ENCODE results near the gene UBN1.

Gene UBN1

DNA sequence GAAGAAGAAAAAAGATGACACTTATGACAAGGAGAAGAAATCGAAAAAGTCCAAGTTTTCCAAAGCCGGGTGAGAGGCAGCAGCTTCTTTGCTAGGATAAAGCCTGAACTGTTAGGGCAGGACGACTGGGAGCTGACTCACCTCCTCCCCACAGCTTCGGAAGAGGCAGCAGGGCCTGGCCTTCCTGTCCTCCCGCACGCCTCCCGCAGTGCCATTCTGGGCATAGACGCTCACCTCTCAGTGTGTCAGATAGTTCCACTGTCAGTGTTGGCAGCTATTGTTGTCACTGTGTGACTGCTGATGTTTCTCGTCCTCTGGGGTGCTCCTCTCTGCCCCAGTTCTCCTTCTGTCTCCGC is 12.6 kb downstream of the UBN1 start:
- DNase-seq = no peak

GRCh38 chr16:4860727-4861342 is 13.6 kb downstream of the UBN1 start:
- DNase-seq = no peak

DNA sequence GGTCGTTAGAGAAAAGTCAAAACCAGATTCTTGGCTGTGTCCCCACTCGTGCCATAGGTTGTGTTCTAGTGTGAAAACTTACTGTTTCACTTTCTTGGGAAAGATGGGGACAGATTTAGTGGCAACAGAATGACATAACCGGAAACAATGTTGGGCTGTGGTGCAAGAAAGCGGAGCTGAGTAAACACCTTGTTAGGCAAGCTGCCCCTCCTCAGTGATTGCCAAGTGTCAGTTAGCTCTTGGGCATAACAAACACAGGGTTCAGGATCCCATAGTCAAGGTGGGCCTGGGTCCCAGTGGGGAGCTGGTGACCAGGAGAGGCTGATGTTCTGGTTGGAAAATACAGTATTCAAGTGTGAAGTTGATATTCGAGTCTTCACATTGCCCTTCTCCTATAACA is 15.4 kb downstream of the UBN1 start:
- DNase-seq = no peak

- DNase-seq = no peak
Observed at GRCh38 chr16:4864728-4865127, 17.4 kb downstream of the UBN1 start.

- no peak for DNase-seq
Observed at GRCh38 chr16:4865231-4865860, 18.1 kb downstream of the UBN1 start.

- no peak for DNase-seq
Observed at GRCh38 chr16:4866586-4866985, 19.3 kb downstream of the UBN1 start.

DNA sequence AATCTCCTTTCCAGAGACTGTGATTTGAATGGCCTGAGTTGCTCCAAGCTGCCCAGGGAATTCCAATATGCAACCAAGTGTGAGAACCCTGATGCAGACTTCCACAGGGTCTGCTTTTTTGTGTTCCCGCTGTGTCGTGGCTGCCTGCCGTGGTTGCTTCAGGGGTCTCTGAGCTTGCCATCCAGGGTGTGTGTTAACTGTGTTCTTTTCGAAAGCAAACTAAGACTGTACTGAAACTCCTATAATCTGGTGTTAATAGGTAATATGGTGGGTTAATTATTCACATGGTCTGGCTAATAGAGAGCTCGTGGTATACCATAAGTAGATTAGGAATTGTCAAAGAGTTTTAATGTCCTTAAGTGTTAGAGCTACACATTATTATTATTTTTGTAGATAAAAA is 20.7 kb downstream of the UBN1 start:
- no peak for DNase-seq

DNA sequence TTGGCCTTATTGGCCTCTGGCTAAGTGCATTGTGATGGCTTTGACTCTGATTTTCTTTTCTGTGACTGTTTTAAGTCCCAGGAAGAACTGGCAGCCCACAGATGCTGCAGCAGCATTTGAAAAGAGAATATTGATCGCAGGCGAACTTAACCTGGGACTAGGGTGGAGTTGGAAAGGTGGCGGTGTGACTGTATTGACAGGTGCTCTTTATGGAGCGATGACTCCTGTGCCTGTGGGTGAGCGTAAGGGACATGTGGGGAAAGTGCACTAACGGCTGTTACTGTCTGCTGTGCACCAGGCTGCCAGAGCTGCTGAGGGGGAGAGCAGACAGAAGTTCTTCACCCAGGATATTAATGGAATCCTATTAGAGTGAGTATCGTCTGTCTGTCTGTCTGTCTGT is 21.3 kb downstream of the UBN1 start:
- no peak for DNase-seq

GRCh38 chr16:4869147-4869805 is 22.0 kb downstream of the UBN1 start:
- DNase-seq = no peak

- DNase-seq = no peak
Observed at GRCh38 chr16:4870138-4870671, 22.9 kb downstream of the UBN1 start.

DNA sequence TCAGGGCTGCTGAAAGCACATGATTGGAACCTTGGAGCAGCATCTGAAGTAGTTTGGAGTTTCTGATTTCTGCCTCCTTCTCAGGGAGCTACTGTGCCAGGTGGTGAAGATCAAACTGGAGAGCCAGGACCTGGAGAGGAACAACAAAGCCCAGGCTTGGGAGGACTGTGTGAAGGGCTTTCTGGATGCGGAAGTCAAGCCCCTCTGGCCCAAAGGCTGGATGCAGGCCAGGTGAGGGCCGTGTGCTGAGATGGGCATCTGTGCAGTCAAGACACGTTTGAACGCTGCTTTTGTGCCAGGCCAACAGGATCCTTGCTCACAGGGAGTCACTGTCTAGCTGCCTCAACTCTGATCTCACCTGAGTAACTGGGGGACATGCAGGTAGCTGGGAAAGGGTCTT is 23.8 kb downstream of the UBN1 start:
- no peak for DNase-seq

- no peak for DNase-seq
Observed at GRCh38 chr16:4873091-4873490, 25.8 kb downstream of the UBN1 start.

DNA sequence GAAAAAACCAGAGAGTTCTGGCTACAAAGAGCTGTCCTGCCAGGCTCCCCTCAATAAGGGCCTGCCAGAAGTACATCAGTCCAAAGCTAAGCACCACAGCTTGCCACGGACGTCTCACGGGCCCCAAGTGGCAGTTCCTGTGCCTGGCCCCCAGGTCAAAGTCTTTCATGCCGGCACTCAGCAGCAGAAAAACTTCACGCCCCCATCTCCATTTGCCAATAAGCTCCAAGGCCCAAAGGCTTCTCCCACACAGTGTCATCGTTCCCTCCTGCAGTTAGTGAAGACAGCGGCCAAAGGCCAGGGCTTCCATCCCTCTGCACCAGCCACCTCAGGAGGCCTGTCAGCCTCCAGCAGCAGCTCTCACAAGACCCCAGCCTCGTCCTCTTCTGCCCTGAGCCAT is 27.4 kb downstream of the UBN1 start:
- DNase-seq = no peak

DNA sequence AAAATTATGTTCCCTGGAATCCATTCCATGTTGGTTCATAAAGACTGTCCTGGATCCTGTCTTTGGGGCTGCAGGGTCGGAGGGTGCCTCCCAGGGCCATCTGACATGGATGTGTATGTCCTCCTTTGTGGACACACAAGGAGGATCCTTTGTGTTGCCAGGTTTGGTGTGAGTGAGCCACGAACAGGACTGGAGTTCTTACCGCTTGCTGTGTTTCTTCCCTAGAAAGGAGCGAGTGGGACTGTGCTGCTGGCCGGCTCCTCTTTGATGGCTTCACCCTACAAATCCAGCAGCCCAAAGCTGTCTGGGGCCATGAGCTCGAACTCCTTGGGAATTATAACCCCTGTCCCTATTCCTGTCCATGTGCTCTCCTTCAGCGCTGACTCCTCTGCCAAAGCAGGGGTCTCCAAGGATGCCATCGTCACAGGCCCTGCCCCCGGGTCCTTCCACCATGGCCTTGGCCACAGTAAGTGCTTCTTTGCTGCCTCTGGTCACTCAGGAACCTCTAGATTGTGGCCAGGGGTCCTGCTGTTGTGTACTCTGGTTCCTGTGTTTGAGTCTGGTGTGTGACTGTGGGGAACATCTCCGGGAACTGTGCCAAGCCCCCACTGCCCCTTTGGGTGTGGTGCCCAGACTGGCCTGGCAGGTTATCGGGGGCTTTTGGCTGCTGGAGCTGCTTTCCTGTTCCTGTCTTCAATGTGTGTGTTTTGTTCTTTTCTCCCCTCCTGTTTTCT is 29.5 kb downstream of the UBN1 start:
- DNase-seq = no peak

- no peak for DNase-seq
Observed at GRCh38 chr16:4877380-4877685, 30.1 kb downstream of the UBN1 start.

GRCh38 chr16:4879049-4879448 is 31.8 kb downstream of the UBN1 start:
- DNase-seq = no peak

DNA sequence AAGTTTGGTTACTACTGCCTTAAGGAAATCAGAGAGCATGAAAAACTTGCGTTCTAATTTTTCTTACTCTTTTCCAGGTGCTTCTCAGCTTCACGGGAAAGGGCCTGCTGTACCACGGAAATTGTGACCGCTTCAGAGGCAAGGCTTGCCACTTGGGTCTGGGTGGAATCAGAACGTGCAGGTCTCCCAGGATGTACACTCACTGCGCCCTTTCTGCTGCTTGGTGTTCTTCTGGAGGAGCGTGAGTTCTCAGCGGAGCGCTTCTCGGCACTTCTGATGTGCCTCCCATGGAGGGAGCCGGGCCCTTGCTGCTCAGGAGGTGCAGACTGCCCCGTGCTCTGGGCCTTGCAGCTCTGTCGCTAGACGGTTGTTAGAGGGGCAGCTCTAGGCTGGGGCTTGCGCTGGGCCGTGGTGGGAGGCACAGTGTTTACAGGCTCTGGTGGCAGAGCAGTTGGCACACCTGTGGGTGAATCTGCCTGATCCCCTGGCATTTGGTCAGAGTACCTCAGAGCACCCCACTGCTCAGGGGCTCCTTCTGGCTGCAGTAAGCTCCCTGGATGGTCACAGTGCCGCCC is 32.8 kb downstream of the UBN1 start:
- DNase-seq = no peak

DNA sequence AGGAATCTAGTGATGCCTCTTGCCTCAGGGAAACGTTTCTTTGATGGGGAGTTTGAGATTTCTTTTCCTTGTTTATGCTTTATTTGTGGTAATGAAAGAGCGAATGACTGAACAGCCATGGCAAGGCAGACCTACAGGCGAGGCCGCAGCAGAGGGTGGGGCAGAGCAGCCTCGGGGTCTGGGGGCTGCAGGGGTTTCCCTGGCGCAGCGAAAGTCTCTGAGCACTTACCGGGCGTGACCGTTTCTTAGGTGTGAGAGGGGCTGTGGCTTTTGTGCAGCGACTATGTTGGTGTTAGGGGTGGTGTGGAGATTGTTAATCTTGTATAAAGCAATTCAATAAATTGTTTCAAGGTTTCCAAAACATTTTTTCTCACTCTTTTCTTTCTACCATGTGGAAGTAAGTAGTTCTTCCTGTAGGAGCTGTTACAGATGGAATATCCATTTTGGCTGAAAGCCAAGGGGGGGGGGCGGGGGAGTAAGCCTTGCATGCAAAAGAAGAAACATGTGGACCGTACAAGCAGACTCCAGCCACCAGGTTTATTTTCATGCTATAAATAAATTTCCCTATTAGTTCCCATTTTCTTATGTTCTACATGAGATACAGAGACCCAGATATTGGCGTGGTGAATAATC is 34.8 kb downstream of the UBN1 start:
- DNase-seq = peak; percentile 68

DNA sequence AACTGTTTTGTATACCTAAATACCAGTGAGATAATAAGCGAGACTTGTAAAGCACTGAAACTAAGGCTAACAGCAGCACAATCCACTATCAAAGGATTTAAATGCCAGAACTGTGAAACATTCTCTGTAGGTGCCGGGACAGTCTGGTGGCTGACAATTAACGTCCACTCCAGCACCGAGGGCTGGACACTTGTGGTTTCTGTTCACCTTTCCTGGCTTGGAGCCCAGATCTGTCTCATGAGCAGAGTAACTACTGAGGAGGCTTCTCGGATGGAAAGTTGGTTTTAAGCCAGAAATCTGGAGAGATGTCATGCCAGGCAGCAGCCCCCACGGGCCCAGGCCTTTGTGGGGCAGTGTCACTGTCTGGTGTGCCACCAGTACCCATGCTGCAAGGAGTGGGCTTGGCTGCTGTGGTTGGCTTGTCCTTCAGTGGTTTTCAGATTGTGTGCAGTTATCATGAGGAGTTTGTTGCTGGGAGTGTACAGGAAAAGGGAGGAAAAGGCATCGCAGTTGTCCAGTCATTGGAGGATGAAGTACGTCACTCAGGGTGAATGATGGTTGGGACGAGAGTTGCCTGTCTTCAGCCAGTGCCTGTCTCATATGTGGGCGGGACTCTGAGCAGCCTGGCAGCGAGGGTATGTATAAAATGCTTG is 35.5 kb downstream of the UBN1 start:
- DNase-seq = no peak

DNA sequence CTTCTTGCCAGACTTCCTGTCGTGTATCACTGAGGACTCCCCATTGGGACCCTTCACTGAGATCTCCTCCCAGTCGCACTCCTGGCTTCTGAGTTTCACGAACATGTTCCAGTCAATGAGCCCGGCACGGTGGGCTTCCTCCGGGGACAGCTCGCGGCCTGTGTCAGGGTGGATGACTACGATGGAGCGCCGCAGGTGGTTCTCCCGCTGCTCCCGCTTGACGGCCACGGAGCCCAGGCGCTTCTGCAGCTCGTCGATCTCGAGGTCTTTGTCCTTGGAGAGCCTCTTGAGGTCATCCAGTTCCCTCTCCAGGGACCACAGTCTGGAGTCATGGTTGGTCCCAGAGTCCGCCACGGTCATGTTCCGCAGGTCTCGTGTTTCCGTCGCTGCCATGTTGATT is 36.2 kb downstream of the UBN1 start:
- DNase-seq = no peak

GRCh38 chr16:4884209-4884608 is 36.9 kb downstream of the UBN1 start:
- DNase-seq = no peak
